CD4-positive, alpha-beta memory T cell (primary cell): ENCODE measurements around the gene SEMA4D. TPM values are rescaled to one million over a fixed set of nuclear protein-coding genes. Genes with fewer than 3 reads are reported as not detected.

Source experiments
- CTCF ChIA-PET: fragments of 350-600 bp; sonication (Branson Sonifier 250); formaldehyde crosslinking; loops from one replicate; lab custom pipeline; 2021; ENCODE audit warnings: inconsistent platforms; ENCODE audit not compliant: partially characterized antibody; lab: Charles Lee
- POLR2A ChIA-PET: fragments of 350-600 bp; sonication (Branson Sonifier 250); formaldehyde crosslinking; loops from one replicate; lab custom pipeline; 2021; ENCODE audit not compliant: partially characterized antibody; lab: Charles Lee
- DNase-seq, 5 donors: peaks; one replicate each; pipeline versions ENCODE4 v3.0.0 to v3.0.0-alpha.2; 2020 to 2022; ENCODE audit warnings: mixed read lengths in 1 of 5
- H3K27ac ChIP-seq: one replicate; pipeline ENCODE4 v1.7.0; 2013; ENCODE audit warnings: low read depth, low read length
- H3K27me3 ChIP-seq: 2 replicates; pipeline ENCODE4 v1.7.0; 2013; ENCODE audit warnings: mild to moderate bottlenecking, low read length, moderate library complexity; ENCODE audit not compliant: insufficient read depth
- H3K36me3 ChIP-seq: 2 replicates; pipeline ENCODE4 v1.7.0; 2013; ENCODE audit warnings: mild to moderate bottlenecking, low read length, moderate library complexity; ENCODE audit not compliant: insufficient read depth
- H3K4me1 ChIP-seq: 2 replicates; pipeline ENCODE4 v1.7.0; 2013; ENCODE audit warnings: mild to moderate bottlenecking, low read length, moderate library complexity; ENCODE audit not compliant: insufficient read depth
- H3K4me3 ChIP-seq, 2 donors: one replicate each; pipeline ENCODE4 v1.7.0; 2013; ENCODE audit warnings: low read length in 2 of 2, mild to moderate bottlenecking in 1 of 2
- H3K9me3 ChIP-seq, 2 donors: one replicate each; pipeline ENCODE4 v1.7.0; 2013; ENCODE audit warnings: low read length in 2 of 2, control low read depth in 1 of 2; ENCODE audit not compliant: control insufficient read depth in 1 of 2
- H3K27ac Mint-ChIP-seq, 7 donors: one replicate each; pipeline ENCODE4 v1.8.0; 2020 to 2021; ENCODE audit warnings: mixed read lengths in 7 of 7, mild to moderate bottlenecking in 6 of 7, inconsistent platforms in 3 of 7, moderate library complexity in 3 of 7
- H3K27me3 Mint-ChIP-seq, 2 donors: one replicate each; pipeline ENCODE4 v1.8.0; 2020 to 2021; ENCODE audit warnings: mixed read lengths in 2 of 2
- H3K36me3 Mint-ChIP-seq, 2 donors: one replicate each; pipeline ENCODE4 v1.8.0; 2020 to 2021; ENCODE audit warnings: mixed read lengths in 2 of 2, inconsistent platforms in 1 of 2, mild to moderate bottlenecking in 1 of 2
- H3K4me1 Mint-ChIP-seq, 4 donors: one replicate each; pipeline ENCODE4 v1.8.0; 2020 to 2021; ENCODE audit warnings: mixed read lengths in 4 of 4, mild to moderate bottlenecking in 1 of 4
- H3K4me3 Mint-ChIP-seq, 8 donors: one replicate each; pipeline ENCODE4 v1.8.0; 2020 to 2021; ENCODE audit warnings: mixed read lengths in 8 of 8, mild to moderate bottlenecking in 7 of 8, moderate library complexity in 6 of 8, inconsistent platforms in 3 of 8
- H3K9me3 Mint-ChIP-seq, 8 donors: one replicate each; pipeline ENCODE4 v1.8.0; 2020 to 2021; ENCODE audit warnings: mixed read lengths in 8 of 8, mild to moderate bottlenecking in 5 of 8, inconsistent platforms in 3 of 8, moderate library complexity in 1 of 8
- intact Hi-C: fragments of 100-400 bp; cut with micrococcal nuclease; formaldehyde crosslinking; loops from one replicate; pipeline ENCODE4 v1.15.1; 2023
- polyA plus RNA-seq, 2 donors: library from polyadenylated mRNA; unstranded; fragments of 300-500 nt; fragmentation: Illumina TruSeq; gene quantifications; one replicate each; pipeline ENCODE4 v1.2.3, GENCODE V29; 2021
- total RNA-seq, 2 experiments: library from RNA; stranded (reverse); gene quantifications; one replicate each; pipeline ENCODE4 v1.2.3, GENCODE V29; 2021

Gene SEMA4D
- total and polyA plus RNA-seq, 4 experiments from 2014 or later: 49.5 to 410 (median 280) TPM

DNA sequence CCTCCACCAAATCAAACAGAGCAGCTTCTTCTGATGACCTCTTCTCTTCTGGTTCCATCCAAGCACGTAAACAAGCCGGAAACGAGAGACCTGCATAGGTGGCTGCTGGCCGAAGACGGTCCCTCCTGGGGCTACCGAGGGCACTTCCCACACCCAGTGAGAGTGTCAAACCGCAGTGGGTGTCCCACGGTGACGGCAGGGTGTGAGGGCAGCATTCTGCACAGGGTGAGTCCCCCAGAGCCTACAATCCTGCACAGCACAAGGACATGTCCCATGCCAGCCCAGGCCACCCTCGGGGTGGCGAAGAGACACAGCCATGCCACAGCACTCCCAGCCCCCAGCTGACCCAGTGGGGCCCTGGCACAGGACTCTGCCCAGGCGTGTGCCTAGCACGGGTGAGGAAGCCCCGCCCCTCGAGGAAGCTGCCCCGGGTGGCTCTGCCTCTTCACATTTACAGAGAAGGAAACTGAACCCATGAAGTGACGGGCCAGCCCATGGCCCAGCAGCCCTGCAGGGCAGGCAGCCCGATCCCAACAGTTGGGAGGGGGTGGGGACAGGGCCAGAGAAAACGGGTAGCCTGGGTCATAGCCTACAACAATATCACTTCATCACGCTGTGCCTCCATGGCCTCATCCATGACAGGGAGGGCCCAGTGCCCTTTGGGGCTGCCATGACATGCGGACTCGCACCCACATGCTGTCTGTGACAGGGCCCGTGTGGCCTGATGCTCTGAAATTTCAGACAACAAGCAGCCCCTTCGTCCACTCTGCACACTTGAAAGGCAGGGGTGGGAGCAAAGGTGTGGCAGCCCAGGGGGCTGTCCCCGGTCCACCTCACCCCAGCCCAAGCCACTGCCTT lies 43.2 kb downstream of the SEMA4D start:
- intact Hi-C loops: loop anchor here (1.0 kb wide), 1 partner anchor 10 kb away; no protein-coding TSS in a partner anchor
- ChIA-PET CTCF (interaction anchor here (0.7 to 2.3 kb wide), 5 partner anchors 16 to 94 kb away, joined by 3 to 14 read pairs (median 3); no protein-coding TSS in a partner anchor), POLR2A (interaction anchor here (0.6 to 26.8 kb wide), 20 partner anchors 8 to 136 kb away, joined by 3 to 609 read pairs (median 7); partner anchors contain the start of gene SECISBP2)
- peak overlapping the region; percentile 68 for H3K27ac ChIP-seq
- peaks cover 20% of the 10 kb centered on the region for H3K36me3 ChIP-seq
- Mint-ChIP-seq H3K36me3 (peaks cover 35 to 82% of the 10 kb centered on the region in 2 donors), H3K4me1 (peaks cover 71 to 98% (median 87%) of the 10 kb centered on the region in 4 donors), H3K4me3 (peak overlapping the region in 7 of 8 donors; percentile 74 to 90 (median 83)), H3K27ac (peak overlapping the region; percentile 92 to 98 (median 97)), H3K27me3 (no peaks in the 10 kb centered on the region), H3K9me3 (no peaks in the 10 kb centered on the region)
- no peak for DNase-seq
- H3K4me1 ChIP-seq: peaks cover 97% of the 10 kb centered on the region
- no peaks in the 10 kb centered on the region for H3K27me3 ChIP-seq
- H3K9me3 ChIP-seq: no peaks in the 10 kb centered on the region
- H3K4me3 ChIP-seq: peak overlapping the region in 1 of 2 donors; percentile 22

DNA sequence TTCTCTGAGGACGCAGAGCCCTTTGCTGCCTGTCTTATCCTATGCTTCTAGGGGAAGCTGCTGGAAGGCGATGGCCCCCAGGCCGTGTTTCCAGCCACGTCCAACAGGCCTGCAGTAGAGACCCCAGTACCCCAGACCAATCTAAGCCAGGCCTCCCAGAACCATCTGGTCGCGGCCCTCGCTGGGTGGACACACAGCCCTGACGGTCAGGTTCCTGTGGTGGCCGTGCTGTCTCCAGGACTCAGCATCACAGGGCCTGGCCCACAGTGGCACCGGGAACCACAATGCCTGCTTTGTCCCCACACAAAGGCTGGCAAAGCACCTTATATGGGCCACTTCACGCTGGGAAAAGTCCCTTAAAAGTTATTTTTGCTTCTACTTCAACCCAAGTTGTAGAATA lies 44.5 kb downstream of the SEMA4D start:
- POLR2A ChIA-PET: interaction anchor here (0.9 to 26.8 kb wide), 5 partner anchors 10 to 95 kb away, joined by 3 to 609 read pairs (median 6); no protein-coding TSS in a partner anchor

DNA sequence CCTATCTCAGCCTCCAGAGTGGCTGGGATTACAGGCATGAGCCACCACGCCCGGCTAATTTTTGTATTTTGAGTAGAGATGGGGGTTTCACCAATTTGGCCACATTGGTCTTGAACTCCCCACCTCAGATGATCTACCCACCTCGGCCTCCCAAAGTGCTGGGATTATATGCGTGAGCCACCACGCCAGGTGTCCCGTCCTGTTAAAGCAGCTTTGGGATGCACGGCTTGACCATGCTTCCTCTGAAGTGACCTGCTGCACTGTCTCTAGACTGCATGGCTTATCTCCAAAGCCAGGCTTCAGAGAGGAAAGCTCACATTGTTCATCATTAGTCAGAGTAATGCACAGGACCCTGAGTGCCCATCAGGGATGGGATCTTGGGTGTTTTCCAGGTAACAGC lies 45.4 kb downstream of the SEMA4D start:
- no peak for DNase-seq
- H3K9me3 ChIP-seq: no peaks in the 10 kb centered on the region
- peak overlapping the region in 5 of 7 donors; percentile 52 to 92 (median 87) for H3K27ac Mint-ChIP-seq
- H3K4me3 ChIP-seq: no peak overlapping the region
- intact Hi-C loops: no loop called here
- H3K9me3 Mint-ChIP-seq: peaks cover 0 to 2% (median 0%) of the 10 kb centered on the region in 8 donors
- H3K27me3 ChIP-seq: no peaks in the 10 kb centered on the region
- H3K4me3 Mint-ChIP-seq: peak overlapping the region in 4 of 8 donors; percentile 25 to 72 (median 49)
- H3K27me3 Mint-ChIP-seq: no peaks in the 10 kb centered on the region
- H3K4me1 ChIP-seq: peaks cover 97% of the 10 kb centered on the region
- H3K36me3 ChIP-seq: peaks cover 20% of the 10 kb centered on the region
- peaks cover 72 to 96% (median 85%) of the 10 kb centered on the region in 4 donors for H3K4me1 Mint-ChIP-seq
- ChIA-PET POLR2A (interaction anchor here (0.9 to 26.8 kb wide), 4 partner anchors 11 to 96 kb away, joined by 3 to 609 read pairs (median 4); no protein-coding TSS in a partner anchor), CTCF (interaction anchor here (1.1 to 3.8 kb wide), 3 partner anchors 12 to 96 kb away, joined by 3 to 18 read pairs (median 14); no protein-coding TSS in a partner anchor)
- H3K36me3 Mint-ChIP-seq: peaks cover 41 to 77% of the 10 kb centered on the region in 2 donors
- H3K27ac ChIP-seq: no peak overlapping the region

More for the DNA sequence above, 44.5 kb downstream of the SEMA4D start:
- intact Hi-C loops: no loop called here
- H3K27ac ChIP-seq: no peak overlapping the region
- H3K36me3 ChIP-seq: peaks cover 20% of the 10 kb centered on the region
- DNase-seq: no peak
- Mint-ChIP-seq H3K36me3 (peaks cover 41 to 79% of the 10 kb centered on the region in 2 donors), H3K4me3 (peak overlapping the region in 5 of 8 donors; percentile 32 to 61 (median 50)), H3K27ac (peak overlapping the region; percentile 81 to 92 (median 87)), H3K4me1 (peaks cover 73 to 98% (median 87%) of the 10 kb centered on the region in 4 donors), H3K9me3 (no peaks in the 10 kb centered on the region), H3K27me3 (no peaks in the 10 kb centered on the region)
- peaks cover 97% of the 10 kb centered on the region for H3K4me1 ChIP-seq
- no peaks in the 10 kb centered on the region for H3K9me3 ChIP-seq
- CTCF ChIA-PET: interaction anchor here (1.0 to 2.0 kb wide), 2 partner anchors 17 to 95 kb away, joined by 3 to 14 read pairs; no protein-coding TSS in a partner anchor
- no peaks in the 10 kb centered on the region for H3K27me3 ChIP-seq
- H3K4me3 ChIP-seq: no peak overlapping the region

DNA sequence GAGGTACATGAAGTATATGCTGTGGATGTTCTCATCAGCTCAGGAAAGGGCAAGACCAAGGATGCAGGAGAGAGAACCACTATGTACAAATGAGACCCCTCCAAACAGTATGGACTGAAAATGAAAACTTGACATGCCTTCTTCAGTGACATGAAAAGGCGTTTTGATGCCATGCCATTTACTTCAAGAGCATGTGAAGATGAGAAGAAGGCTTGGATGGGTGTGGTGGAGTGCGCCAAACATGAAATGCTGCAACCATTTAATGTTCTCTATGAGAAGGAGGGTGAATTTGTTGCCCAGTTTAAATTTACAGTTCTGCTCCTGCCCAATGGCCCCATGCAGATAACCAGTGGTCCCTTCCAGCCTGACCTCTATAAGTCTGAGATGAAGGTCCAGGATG lies 47.7 kb downstream of the SEMA4D start:
- peak overlapping the region in 6 of 8 donors; percentile 2 to 83 (median 58) for H3K4me3 Mint-ChIP-seq
- H3K4me3 ChIP-seq: no peak overlapping the region
- H3K36me3 Mint-ChIP-seq: peaks cover 34 to 69% of the 10 kb centered on the region in 2 donors
- ChIA-PET POLR2A (interaction anchor here (1.2 to 26.8 kb wide), 7 partner anchors 10 to 98 kb away, joined by 3 to 609 read pairs (median 5); partner anchors contain the start of gene SEMA4D), CTCF (interaction anchor here (1.0 to 4.1 kb wide), 4 partner anchors 12 to 99 kb away, joined by 3 to 29 read pairs (median 10); no protein-coding TSS in a partner anchor)
- no peak for DNase-seq
- no peaks in the 10 kb centered on the region for H3K9me3 ChIP-seq
- no peaks in the 10 kb centered on the region for H3K27me3 ChIP-seq
- H3K27ac ChIP-seq: peak overlapping the region; percentile 49
- H3K27me3 Mint-ChIP-seq: no peaks in the 10 kb centered on the region
- H3K36me3 ChIP-seq: peaks cover 21% of the 10 kb centered on the region
- H3K4me1 ChIP-seq: peaks cover 97% of the 10 kb centered on the region
- H3K27ac Mint-ChIP-seq: peak overlapping the region; percentile 86 to 97 (median 94)
- H3K9me3 Mint-ChIP-seq: peaks cover 0 to 2% (median 0%) of the 10 kb centered on the region in 8 donors
- intact Hi-C loops: no loop called here
- peaks cover 71 to 96% (median 84%) of the 10 kb centered on the region in 4 donors for H3K4me1 Mint-ChIP-seq

DNA sequence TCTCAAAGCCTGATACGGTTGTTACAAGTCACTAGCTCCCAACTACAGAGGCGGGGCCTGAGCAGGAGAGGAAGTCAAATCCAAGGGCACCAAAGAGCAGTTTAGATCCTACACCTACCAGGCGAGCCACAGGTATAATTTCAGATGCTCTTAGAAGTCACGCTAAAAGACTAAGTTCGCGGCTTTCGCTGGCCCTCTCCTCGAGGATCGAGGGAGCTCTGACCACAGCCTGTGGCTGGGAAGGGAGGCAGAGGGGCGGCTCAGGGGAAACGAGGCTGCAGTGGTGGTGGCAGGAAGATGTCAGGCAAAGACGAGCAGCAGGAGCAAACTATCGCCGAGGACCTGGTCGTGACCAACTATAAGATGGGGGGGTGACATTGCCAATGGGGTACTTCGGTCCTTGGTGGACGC lies 48.6 kb downstream of the SEMA4D start:
- H3K27me3 Mint-ChIP-seq: no peaks in the 10 kb centered on the region
- intact Hi-C loops: no loop called here
- peaks cover 35 to 73% of the 10 kb centered on the region in 2 donors for H3K36me3 Mint-ChIP-seq
- POLR2A ChIA-PET: interaction anchor here (1.0 to 26.8 kb wide), 11 partner anchors 8 to 100 kb away, joined by 3 to 609 read pairs (median 5); no protein-coding TSS in a partner anchor
- Histone ChIP-seq H3K36me3 (peaks cover 22% of the 10 kb centered on the region), H3K27me3 (no peaks in the 10 kb centered on the region), H3K4me3 (no peak overlapping the region), H3K27ac (peak overlapping the region; percentile 49), H3K9me3 (no peaks in the 10 kb centered on the region), H3K4me1 (peaks cover 97% of the 10 kb centered on the region)
- H3K9me3 Mint-ChIP-seq: peaks cover 0 to 2% (median 0%) of the 10 kb centered on the region in 8 donors
- CTCF ChIA-PET: interaction anchor here (0.5 to 4.1 kb wide), 5 partner anchors 13 to 100 kb away, joined by 3 to 29 read pairs (median 3); no protein-coding TSS in a partner anchor
- DNase-seq: no peak
- peak overlapping the region; percentile 52 to 90 (median 75) for H3K4me3 Mint-ChIP-seq
- H3K27ac Mint-ChIP-seq: peak overlapping the region; percentile 86 to 97 (median 94)
- H3K4me1 Mint-ChIP-seq: peaks cover 75 to 96% (median 87%) of the 10 kb centered on the region in 4 donors

DNA sequence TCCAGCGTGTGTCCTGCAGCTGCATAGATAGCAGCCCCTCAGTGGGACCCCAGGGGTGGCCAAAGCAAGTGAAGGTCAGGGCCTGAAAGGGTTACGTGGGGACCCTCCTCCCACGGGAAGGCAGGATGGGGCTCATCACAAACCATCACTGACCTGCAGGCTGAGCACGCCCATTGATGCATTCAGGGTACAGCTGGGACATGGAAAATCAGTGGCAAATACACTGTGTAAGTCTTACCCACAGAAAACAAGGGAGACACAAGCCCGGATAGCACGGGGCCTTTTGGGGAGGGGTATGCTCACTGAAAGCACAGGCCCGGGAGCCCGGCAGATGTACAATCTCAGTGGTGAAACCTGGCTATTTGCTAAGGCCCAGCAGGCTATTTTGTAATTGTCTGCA lies 49.1 kb downstream of the SEMA4D start:
- ChIA-PET POLR2A (interaction anchor here (0.9 to 26.8 kb wide), 13 partner anchors 9 to 100 kb away, joined by 3 to 609 read pairs (median 5); no protein-coding TSS in a partner anchor), CTCF (interaction anchor here (0.5 to 4.1 kb wide), 5 partner anchors 14 to 100 kb away, joined by 3 to 29 read pairs (median 3); no protein-coding TSS in a partner anchor)
- Histone ChIP-seq H3K27me3 (no peaks in the 10 kb centered on the region), H3K27ac (peak overlapping the region; percentile 49), H3K4me3 (peak overlapping the region in 1 of 2 donors; percentile 13), H3K36me3 (peaks cover 19% of the 10 kb centered on the region), H3K9me3 (no peaks in the 10 kb centered on the region), H3K4me1 (peaks cover 97% of the 10 kb centered on the region)
- peak overlapping the region; percentile 86 to 97 (median 94) for H3K27ac Mint-ChIP-seq
- peaks cover 37 to 74% of the 10 kb centered on the region in 2 donors for H3K36me3 Mint-ChIP-seq
- no peaks in the 10 kb centered on the region for H3K27me3 Mint-ChIP-seq
- H3K4me3 Mint-ChIP-seq: peak overlapping the region in 7 of 8 donors; percentile 63 to 90 (median 76)
- peaks cover 0 to 2% (median 0%) of the 10 kb centered on the region in 8 donors for H3K9me3 Mint-ChIP-seq
- DNase-seq: no peak
- peaks cover 77 to 96% (median 88%) of the 10 kb centered on the region in 4 donors for H3K4me1 Mint-ChIP-seq
- intact Hi-C loops: no loop called here
